Neural cell (in vitro differentiated cells): ENCODE results near the gene DROSHA. TPM values are rescaled to one million over a fixed set of nuclear protein-coding genes. Genes with fewer than 3 reads are reported as not detected.

Experiments
- H2AFZ ChIP-seq: fragments of 200-600, 300-800 bp; sonication (generic), shearing (Covaris generic); 2 replicates; pipeline ENCODE4 v1.6.0; 2014; ENCODE audit warnings: low read depth, mild to moderate bottlenecking, antibody characterized with exemption, low read length, moderate library complexity
- H3F3A ChIP-seq: fragments of 200-600 bp; shearing (Covaris generic); 2 replicates; pipeline ENCODE4 v1.6.1; 2016; ENCODE audit warnings: mild to moderate bottlenecking, moderate library complexity, mixed read lengths, antibody characterized with exemption, low read length; ENCODE audit not compliant: insufficient read depth, poor library complexity, severe bottlenecking
- H3K27ac ChIP-seq: fragments of 200-600, 300-800 bp; sonication (generic), shearing (Covaris generic); 2 replicates; pipeline ENCODE4 v1.5.1; 2014; ENCODE audit warnings: mild to moderate bottlenecking, low read length, moderate library complexity
- H3K27me3 ChIP-seq: fragments of 300-800, 200-600 bp; sonication (generic), shearing (Covaris generic); 2 replicates; pipeline ENCODE4 v1.6.0; 2014; ENCODE audit warnings: mild to moderate bottlenecking, low read depth, low read length, moderate library complexity; ENCODE audit not compliant: insufficient read depth
- H3K36me3 ChIP-seq: fragments of 300-800, 200-600 bp; sonication (generic), shearing (Covaris generic); 2 replicates; pipeline ENCODE4 v1.5.1; 2014; ENCODE audit warnings: mild to moderate bottlenecking, antibody characterized with exemption, low read length, moderate library complexity; ENCODE audit not compliant: insufficient read depth
- H3K4me2 ChIP-seq: fragments of 300-800, 200-600 bp; sonication (generic), shearing (Covaris generic); 2 replicates; pipeline ENCODE4 v1.6.0; 2014; ENCODE audit warnings: mild to moderate bottlenecking, low read length
- H3K4me3 ChIP-seq: fragments of 300-800, 200-600 bp; sonication (generic), shearing (Covaris generic); 2 replicates; pipeline ENCODE4 v1.5.1; 2014; ENCODE audit warnings: mild to moderate bottlenecking, low read length, moderate library complexity
- H3K79me2 ChIP-seq: fragments of 200-600 bp; shearing (Covaris generic); replicated peaks from 2 replicates; pipeline ENCODE4 v1.6.0; 2014; ENCODE audit warnings: mild to moderate bottlenecking, low read length, moderate library complexity; ENCODE audit not compliant: insufficient read depth
- H3K9ac ChIP-seq: fragments of 300-800, 200-600 bp; sonication (generic), shearing (Covaris generic); 2 replicates; pipeline ENCODE4 v1.6.1; 2016; ENCODE audit warnings: mild to moderate bottlenecking, low read length, mixed read lengths
- H3K9me2 ChIP-seq: fragments of 200-600 bp; shearing (Covaris generic); 2 replicates; pipeline ENCODE4 v1.6.1; 2016; ENCODE audit warnings: mild to moderate bottlenecking, low read length, mixed read lengths; ENCODE audit not compliant: insufficient read depth
- H3K9me3 ChIP-seq: fragments of 200-600, 300-800 bp; sonication (generic), shearing (Covaris generic); 2 replicates; pipeline ENCODE4 v1.6.1; 2016; ENCODE audit warnings: mild to moderate bottlenecking, mixed run types, low read length, moderate library complexity, mixed read lengths
- H4K20me1 ChIP-seq: fragments of 200-600 bp; shearing (Covaris generic); 2 replicates; pipeline ENCODE4 v1.6.1; 2016; ENCODE audit warnings: mild to moderate bottlenecking, mixed run types; ENCODE audit not compliant: insufficient read depth
- EP300 ChIP-seq: fragments of 450-650 bp; conservative IDR thresholded peaks from 2 replicates; pipeline ENCODE4 v1.6.1; 2014; ENCODE audit warnings: antibody characterized with exemption, mild to moderate bottlenecking, moderate library complexity; ENCODE audit not compliant: poor library complexity, severe bottlenecking
- EZH2 ChIP-seq: fragments of 200-600, 300-800 bp; shearing (Covaris generic), sonication (generic); IDR thresholded peaks from 2 replicates; pipeline ENCODE4 v1.6.1; 2014; ENCODE audit warnings: antibody characterized with exemption, low read length, borderline replicate concordance, mild to moderate bottlenecking; ENCODE audit not compliant: insufficient read depth, poor library complexity, severe bottlenecking
- MXI1 ChIP-seq: fragments of 450-650 bp; conservative IDR thresholded peaks from 2 replicates; pipeline ENCODE4 v1.6.1; 2014; ENCODE audit warnings: antibody characterized with exemption, mild to moderate bottlenecking; ENCODE audit not compliant: poor library complexity, severe bottlenecking
- POLR2AphosphoS5 ChIP-seq: IDR thresholded peaks from 2 replicates; pipeline ENCODE4 v1.6.1; 2012
- RAD21 ChIP-seq: fragments of 450-650 bp; conservative IDR thresholded peaks from 2 replicates; pipeline ENCODE4 v1.6.1; 2014; ENCODE audit warnings: antibody characterized with exemption, mild to moderate bottlenecking, moderate library complexity
- REST ChIP-seq: IDR thresholded peaks from 2 replicates; pipeline ENCODE4 v1.6.1; 2012; ENCODE audit warnings: borderline replicate concordance
- SMC3 ChIP-seq: fragments of 450-650 bp; conservative IDR thresholded peaks from 2 replicates; pipeline ENCODE4 v1.6.1; 2014; ENCODE audit warnings: antibody characterized with exemption, mild to moderate bottlenecking, moderate library complexity; ENCODE audit not compliant: poor library complexity
- TAF1 ChIP-seq: IDR thresholded peaks from 2 replicates; pipeline ENCODE4 v1.6.1; 2012; ENCODE audit warnings: low read depth
- polyA plus RNA-seq: library from polyadenylated mRNA; depleted of rRNA; stranded (reverse); fragments of >200 nt; gene quantifications from 2 replicates; pipeline ENCODE4 v1.2.3, GENCODE V29; 2014
- TF ChIP-seq, protein P1 (sequence below): fragments of 450-650 bp; IDR thresholded peaks from 2 replicates; pipeline ENCODE4 v1.5.1; 2014; ENCODE audit warnings: antibody characterized with exemption, mild to moderate bottlenecking, moderate library complexity; ENCODE audit not compliant: poor library complexity, severe bottlenecking

The DROSHA gene
- polyA plus RNA-seq, 1 donor from 2014 or later, result 88.5 TPM

DNA sequence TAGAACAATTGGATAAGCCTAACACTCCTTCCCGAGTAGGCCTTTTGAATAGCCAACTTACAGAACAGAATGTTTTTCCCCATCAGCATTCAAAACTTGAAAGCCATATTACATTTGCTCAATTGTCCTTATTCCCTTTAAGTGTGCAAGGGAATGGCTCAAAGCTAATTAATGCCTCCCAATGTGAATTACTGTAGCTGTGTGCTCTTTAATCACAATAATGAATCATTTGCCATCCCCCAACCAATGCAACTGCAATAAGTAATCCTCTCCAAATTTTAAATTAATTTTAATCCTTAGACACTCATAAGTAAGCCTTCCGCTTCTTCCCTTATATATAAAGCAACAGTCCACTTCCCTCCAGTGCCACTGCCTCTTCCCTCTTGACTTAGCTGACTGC lies 115.9 kb downstream of the DROSHA start:
- Histone ChIP-seq H3K79me2 (no peaks in the 10 kb centered on the region), H3K4me2 (no peak overlapping the region), H3K9me3 (no peaks in the 10 kb centered on the region), H3K9me2 (no peaks in the 10 kb centered on the region), H3K27ac (no peak overlapping the region), H3K27me3 (no peaks in the 10 kb centered on the region), H3K4me3 (no peak overlapping the region), H3K9ac (no peak overlapping the region), H2AFZ (no peak overlapping the region), H3K36me3 (peaks cover 11% of the 10 kb centered on the region), H3F3A (no peaks in the 10 kb centered on the region), H4K20me1 (no peaks in the 10 kb centered on the region)
- TF ChIP-seq EZH2 (no peak), MXI1 (no peak)

- no peak overlapping the region for H3K27ac ChIP-seq
- no peak overlapping the region for H3K4me2 ChIP-seq
- H3K9me3 ChIP-seq, result no peaks in the 10 kb centered on the region
- peaks cover 5% of the 10 kb centered on the region for H3K36me3 ChIP-seq
- no peak overlapping the region for H3K9ac ChIP-seq
- no peaks in the 10 kb centered on the region for H3K79me2 ChIP-seq
- H3K9me2 ChIP-seq, result no peaks in the 10 kb centered on the region
- H3K27me3 ChIP-seq, result no peaks in the 10 kb centered on the region
- H3F3A ChIP-seq, result no peaks in the 10 kb centered on the region
- H2AFZ ChIP-seq, result no peak overlapping the region
- TF ChIP-seq POLR2AphosphoS5 (no peak), EP300 (no peak), RAD21 (peak; percentile 52), MXI1 (no peak), REST (no peak), TAF1 (no peak), EZH2 (no peak), SMC3 (peak; percentile 28)
- TF ChIP-seq, protein P1, sequence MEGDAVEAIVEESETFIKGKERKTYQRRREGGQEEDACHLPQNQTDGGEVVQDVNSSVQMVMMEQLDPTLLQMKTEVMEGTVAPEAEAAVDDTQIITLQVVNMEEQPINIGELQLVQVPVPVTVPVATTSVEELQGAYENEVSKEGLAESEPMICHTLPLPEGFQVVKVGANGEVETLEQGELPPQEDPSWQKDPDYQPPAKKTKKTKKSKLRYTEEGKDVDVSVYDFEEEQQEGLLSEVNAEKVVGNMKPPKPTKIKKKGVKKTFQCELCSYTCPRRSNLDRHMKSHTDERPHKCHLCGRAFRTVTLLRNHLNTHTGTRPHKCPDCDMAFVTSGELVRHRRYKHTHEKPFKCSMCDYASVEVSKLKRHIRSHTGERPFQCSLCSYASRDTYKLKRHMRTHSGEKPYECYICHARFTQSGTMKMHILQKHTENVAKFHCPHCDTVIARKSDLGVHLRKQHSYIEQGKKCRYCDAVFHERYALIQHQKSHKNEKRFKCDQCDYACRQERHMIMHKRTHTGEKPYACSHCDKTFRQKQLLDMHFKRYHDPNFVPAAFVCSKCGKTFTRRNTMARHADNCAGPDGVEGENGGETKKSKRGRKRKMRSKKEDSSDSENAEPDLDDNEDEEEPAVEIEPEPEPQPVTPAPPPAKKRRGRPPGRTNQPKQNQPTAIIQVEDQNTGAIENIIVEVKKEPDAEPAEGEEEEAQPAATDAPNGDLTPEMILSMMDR, result peak; percentile 43
- H3K4me3 ChIP-seq, result no peak overlapping the region
- H4K20me1 ChIP-seq, result no peaks in the 10 kb centered on the region
These were observed 116.6 kb downstream of the DROSHA start for GRCh38 chr5:31415009-31415923.
